GM19025 (cell line): Measurements from ENCODE around the gene PFKP.
A peak's percentile ranks its signal among the peaks of the same experiment; 100 is the strongest.

ENCODE experiments used
- ATAC-seq: cut with Tn5 transposase; IDR thresholded peaks from one replicate; pipeline ENCODE4 v1.9.1; 2021; ENCODE audit warnings: mild to moderate bottlenecking, low read depth, moderate library complexity; ENCODE audit not compliant: unreplicated experiment

The PFKP gene

GRCh38 chr10:3173171-3173878 is 106.0 kb downstream of the PFKP start:
- peak; percentile 7 for ATAC-seq

DNA sequence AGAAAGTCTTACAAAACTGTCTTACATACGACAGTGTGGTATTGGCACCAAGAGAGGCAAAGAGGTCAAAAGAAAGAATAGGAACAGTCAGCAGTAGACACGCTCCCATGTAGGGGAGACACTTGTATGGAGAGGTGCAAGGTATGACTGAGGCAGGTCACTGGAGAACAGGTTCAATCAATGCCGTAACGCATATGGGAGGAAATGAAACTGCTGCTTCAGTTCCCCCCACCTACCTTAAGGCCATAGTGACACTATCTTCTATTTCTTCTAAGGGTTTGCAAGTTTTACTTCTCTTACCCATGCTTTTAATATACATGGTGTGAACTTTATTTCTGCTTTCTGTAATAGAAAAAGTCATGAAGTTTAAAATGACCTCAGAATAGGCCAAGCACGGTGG is 110.7 kb downstream of the PFKP start:
- no peak for ATAC-seq

DNA sequence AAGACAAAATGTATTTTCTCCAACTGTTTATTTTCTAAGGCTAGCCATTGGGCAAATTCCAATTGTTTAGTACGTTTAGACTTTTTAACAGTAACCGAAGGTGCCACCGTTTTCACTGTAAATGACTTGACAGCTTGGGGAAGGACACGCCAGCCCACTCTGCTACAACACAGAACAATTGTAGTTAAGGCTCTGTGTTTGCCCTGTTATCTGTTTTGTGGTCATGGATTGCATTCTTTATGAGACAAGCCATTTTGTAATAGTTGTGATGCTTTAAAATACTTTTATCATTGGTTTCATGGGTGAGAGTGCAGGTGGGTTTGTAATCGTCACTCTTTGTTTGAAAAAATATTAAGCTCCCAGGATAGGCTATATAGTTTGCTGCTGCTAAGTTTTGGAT is 111.8 kb downstream of the PFKP start:
- ATAC-seq, result no peak

DNA sequence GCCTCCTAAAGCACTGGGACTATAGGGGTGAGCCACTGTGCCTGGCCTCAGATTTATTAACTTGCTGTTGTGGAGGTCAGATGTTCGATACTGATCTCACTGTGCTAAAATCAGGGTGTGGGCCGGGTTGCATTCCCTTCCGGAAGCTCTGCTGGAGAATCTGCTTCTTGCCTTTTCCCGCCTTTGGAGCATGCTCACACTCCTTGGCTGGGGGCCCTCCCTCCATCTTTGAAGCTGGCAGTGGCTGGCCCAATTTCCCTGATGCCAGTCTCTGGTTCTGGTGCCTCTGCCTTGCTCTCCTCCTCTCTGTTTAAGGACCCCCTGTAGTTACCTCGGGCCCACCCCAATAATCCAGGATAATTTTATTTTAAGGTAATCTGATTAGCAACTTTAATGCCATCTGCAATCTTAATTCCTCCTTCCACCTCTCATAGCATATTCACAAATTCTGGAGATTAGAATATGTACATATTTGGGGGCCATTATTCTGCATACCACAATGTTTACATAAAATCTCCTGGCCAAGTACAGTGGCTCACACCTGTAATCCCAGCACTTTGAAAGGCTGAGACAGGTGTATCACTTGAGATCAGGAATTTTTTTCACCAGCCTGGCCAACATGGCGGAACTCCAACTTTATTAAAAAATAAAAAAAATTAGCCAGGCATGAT is 113.1 kb downstream of the PFKP start:
- no peak for ATAC-seq

DNA sequence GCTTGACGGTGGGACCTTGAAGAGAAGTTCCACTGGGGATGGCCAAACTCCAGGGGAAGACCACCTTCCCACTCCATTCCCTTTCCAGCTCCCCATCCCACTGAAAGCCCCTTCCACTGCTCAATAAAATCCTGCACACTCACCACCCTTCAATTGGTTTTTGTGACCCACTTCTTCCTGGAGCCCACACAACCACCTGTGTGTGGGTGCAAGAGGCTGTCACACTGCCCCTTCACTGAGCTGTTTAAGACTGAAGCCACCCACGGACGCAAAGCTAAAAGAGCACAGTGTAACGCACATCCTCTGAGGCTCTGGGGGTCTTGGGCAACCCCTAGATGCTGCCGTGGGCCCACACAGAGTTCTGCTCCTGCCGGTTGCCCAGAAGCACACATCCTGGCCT is 118.0 kb downstream of the PFKP start:
- ATAC-seq, result no peak

DNA sequence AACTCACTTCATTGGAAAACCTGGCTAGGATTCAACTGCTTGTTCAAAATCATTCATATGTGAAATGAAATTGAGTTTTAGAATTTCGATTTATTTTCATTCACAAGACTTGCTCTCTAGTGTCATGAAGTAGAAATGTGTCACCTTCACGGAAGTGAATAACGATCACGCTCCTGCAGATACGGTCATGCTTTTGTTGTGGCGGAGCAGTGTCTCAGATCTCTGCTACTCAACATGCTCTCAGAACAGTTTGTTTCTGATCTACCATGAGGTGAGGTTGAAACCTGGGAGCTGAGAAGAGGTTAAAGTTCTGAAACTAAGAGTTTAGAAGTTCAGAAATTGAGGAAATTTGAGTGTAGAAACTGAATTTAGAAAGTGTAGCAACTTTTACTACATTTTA is 119.0 kb downstream of the PFKP start:
- ATAC-seq, result no peak
